GM12892 (cell line): ENCODE measurements around the gene BABAM2.

ENCODE experiments used
- POLR2A ChIP-seq: IDR thresholded peaks from 2 replicates; pipeline ENCODE4 v1.6.1; 2011; ENCODE audit warnings: low read depth, low read length, control low read depth
- POLR2AphosphoS5 ChIP-seq: IDR thresholded peaks from 2 replicates; pipeline ENCODE4 v1.6.1; 2011; ENCODE audit warnings: low read depth, low read length, control low read depth

GRCh38 chr2:27960237-27960912 lies 69.8 kb downstream of the BABAM2 start:
- TF ChIP-seq POLR2AphosphoS5 (no peak), POLR2A (no peak)
